Subcutaneous adipose tissue (tissue), 4 donors: ENCODE data around the gene FOXL1. TPM values are rescaled to one million over a fixed set of nuclear protein-coding genes. Genes with fewer than 3 reads are reported as not detected.

Experiments used
- total RNA-seq, 4 donors: library from RNA; depleted of rRNA; stranded (reverse); fragments of >200 nt; gene quantifications; one replicate each; pipeline ENCODE4 v1.1.0, GENCODE V29; 2016
- TF ChIP-seq, protein P1 (sequence below): fragments of 450-650 bp; IDR thresholded peaks from one replicate; pipeline ENCODE4 v1.5.1; 2016; ENCODE audit warnings: low read depth, mild to moderate bottlenecking, control low read depth, antibody characterized with exemption, moderate library complexity

The FOXL1 gene
- total RNA-seq, 4 donors from 2014 or later = not detected

DNA sequence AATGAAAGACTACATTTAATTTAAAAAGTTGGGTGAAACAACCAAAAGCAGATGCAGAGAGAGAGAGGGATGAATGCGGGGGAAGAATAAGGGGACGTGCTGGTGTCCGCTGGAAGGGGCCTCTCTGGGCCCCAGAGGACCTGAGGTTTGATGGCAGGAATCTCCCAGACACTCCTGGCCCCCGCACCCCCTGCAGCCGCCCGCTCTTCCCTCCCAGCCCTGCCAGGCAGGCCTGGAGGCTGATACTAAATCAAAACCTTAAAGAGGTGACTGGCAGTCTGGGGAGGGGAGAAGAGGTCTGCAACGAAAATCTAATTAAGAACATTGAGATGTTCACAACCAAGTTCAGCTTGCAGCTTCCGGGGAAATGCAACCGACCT is 2.4 kb downstream of the FOXL1 start:
- TF ChIP-seq, protein P1, sequence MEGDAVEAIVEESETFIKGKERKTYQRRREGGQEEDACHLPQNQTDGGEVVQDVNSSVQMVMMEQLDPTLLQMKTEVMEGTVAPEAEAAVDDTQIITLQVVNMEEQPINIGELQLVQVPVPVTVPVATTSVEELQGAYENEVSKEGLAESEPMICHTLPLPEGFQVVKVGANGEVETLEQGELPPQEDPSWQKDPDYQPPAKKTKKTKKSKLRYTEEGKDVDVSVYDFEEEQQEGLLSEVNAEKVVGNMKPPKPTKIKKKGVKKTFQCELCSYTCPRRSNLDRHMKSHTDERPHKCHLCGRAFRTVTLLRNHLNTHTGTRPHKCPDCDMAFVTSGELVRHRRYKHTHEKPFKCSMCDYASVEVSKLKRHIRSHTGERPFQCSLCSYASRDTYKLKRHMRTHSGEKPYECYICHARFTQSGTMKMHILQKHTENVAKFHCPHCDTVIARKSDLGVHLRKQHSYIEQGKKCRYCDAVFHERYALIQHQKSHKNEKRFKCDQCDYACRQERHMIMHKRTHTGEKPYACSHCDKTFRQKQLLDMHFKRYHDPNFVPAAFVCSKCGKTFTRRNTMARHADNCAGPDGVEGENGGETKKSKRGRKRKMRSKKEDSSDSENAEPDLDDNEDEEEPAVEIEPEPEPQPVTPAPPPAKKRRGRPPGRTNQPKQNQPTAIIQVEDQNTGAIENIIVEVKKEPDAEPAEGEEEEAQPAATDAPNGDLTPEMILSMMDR = no peak

DNA sequence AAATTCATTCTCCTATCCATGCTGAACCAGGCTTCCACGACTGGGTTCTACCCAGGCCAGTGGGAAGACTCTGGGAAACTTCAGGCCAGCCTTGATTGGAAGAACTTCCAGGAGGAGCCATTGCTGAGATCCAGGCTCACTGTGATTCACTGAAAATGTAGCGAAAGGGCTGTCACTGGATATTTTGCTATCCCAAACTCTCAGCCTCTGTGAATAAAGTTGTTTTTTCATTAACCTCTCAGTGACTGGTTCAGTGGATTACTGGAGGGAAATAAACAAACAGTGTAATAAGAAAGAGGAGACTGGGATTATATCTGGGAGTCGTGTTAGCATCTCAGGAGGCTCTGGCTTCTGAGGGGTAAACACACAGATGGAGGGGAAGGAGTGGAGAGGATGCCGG is 3.1 kb downstream of the FOXL1 start:
- TF ChIP-seq, protein P1 = no peak

DNA sequence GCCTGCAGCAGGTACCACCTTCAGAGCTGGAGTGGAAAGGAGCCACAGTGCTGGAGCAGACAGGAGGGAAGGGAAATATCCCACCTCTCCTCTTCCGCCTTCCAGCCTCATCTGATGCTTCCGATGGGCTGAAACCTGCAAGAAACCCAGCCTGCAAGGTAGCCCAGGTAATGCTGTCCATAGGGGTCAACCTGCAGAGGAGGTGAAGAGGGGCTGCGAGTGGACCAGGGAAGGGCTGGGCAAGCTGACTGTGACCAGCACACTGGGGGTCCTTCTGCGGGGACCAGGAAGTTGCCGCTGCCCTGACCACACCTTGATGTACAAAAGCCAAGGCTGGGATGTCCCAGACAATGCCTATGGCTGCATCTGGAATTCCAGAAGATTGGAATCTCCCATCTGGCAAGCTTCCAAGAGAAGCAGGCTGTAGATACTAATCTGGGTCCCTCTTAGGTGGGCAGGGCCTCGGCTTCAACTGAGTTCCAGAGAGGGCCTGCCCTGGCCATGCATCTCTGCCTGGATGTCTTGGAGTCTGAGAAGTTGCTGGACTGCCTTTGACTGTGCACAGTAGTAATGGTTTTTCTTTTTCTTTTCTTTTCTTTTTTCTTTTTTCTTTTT is 5.8 kb downstream of the FOXL1 start:
- TF ChIP-seq, protein P1 = no peak

DNA sequence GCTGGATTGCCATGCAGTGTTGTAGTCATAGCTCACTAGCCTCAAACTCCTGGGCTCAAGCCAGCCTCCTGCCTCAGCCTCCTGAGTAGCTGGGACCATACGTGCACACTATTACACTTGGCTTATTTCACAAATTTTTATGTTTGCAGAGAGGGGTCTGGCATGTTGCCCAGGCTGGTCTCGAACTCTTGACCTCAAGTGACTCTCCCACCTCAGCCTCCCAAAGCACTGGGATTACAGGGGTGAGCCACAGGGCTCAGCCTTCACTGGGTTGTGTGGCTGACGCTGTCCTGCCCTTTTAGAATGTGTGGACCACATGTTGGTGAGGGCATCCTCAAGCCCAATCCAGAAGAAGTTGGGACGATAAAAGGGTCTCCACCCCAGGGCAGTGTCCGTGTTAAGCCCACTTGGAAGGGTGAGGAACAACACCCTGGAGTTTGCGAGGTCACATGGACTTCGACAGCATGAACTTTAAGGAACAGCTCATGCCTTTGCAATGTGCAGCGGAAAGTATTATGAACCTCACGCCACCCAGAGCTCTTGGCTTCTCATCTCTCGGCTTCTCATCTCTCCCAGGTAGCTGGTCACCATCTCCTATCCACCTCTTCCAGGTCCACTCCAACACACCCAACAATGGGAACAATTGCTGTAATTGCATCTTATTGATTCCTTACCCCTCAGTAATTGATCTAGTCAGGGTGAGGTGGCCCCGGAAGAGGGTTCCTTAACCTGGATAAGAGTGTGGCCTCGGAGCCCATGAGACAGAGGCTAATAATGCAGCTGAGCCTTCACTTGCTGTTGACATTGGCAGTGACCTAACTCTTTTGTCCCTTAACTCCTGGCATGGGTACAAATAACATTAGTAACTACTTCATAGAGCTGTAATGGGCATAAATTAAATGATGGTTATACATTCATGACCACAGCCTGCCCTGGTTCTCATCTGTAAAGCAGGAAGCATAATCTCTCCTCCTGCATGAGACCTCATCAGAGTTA is 6.7 kb downstream of the FOXL1 start:
- TF ChIP-seq, protein P1 = no peak

DNA sequence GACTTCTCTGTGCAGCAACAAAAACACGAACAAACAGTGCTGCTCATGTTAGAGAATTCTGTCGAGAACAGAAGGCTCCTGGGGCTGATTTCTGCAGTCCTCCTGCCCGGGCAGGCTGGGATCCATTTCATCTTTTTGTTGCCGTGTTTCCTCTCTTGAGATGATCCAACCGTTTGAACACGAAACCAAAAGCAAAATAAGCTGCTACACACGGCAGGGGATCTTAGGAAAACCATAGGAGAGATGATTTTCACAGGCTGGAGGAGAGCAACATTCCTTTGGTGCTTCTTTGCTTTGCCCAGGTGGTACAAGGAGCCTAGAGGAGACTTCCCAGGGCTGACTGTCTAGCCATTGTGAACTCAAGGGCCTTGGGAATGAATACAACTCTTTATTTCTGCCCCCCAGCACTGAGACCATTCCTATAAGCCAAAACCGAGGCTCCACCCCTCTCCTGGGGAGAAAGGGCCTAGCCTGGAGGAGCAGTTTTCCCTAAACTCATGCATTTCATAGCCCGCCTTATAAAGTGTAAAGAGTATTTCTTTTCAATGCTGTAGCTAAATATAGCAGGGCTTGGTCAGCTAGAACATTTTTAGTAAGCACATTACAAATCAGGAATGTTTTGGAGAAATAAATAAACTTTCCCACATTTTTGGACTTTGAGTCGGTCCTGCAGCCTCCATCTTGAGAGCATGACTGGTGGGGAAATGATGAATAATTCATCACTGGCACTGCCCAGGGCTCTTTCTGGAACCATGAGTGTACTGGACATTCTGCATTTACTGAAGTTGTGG is 7.7 kb downstream of the FOXL1 start:
- TF ChIP-seq, protein P1 = no peak

DNA sequence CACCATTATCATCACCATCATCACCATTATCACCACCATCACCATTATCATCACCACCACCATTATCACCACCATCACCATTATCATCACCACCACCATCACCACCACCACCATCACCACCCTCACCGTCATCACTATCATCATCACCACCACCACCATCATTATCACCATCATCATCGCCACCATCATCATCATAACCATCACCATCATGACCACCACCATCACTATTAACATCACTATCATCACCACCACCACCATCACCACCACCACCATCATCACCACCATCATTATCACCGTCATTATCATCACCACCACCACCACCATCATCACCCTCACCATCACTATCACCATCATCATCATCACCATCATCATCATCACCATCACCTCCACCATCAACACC is 9.1 kb downstream of the FOXL1 start:
- TF ChIP-seq, protein P1 = no peak
